ENCODE results near the gene P3H2.

DNA sequence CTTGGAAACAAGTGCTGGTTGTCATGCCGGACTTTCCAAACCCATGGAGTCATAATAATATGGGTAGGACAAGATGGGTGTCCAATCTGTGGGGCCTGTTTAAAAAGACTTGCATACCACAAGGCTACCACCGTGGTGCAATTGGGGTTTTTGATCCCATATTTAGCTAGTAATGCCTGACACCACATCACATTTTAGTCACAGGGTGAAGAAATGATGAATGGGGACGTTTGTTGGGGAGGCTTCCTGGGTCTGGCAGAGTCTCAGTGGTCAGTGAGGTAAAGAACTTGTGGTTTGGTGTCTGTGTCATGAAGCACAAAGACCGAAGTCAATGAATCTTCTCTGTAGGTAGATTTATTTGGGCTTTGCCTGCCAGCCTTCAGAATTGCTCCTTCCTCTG, 31.0 kb downstream of the P3H2 start:
- TF ChIP-seq, protein P1, sequence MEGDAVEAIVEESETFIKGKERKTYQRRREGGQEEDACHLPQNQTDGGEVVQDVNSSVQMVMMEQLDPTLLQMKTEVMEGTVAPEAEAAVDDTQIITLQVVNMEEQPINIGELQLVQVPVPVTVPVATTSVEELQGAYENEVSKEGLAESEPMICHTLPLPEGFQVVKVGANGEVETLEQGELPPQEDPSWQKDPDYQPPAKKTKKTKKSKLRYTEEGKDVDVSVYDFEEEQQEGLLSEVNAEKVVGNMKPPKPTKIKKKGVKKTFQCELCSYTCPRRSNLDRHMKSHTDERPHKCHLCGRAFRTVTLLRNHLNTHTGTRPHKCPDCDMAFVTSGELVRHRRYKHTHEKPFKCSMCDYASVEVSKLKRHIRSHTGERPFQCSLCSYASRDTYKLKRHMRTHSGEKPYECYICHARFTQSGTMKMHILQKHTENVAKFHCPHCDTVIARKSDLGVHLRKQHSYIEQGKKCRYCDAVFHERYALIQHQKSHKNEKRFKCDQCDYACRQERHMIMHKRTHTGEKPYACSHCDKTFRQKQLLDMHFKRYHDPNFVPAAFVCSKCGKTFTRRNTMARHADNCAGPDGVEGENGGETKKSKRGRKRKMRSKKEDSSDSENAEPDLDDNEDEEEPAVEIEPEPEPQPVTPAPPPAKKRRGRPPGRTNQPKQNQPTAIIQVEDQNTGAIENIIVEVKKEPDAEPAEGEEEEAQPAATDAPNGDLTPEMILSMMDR (IDR thresholded peaks at IDR 0.05), result no peak
- TF ChIP-seq EP300 (IDR thresholded peaks at IDR 0.05), result no peak
- no peak for TF ChIP-seq POLR2A (IDR thresholded peaks at IDR 0.05)
- TF ChIP-seq POLR2AphosphoS5 (IDR thresholded peaks at IDR 0.05), result no peak

Data from stomach (tissue), 4 donors.